ENCODE data around the gene AHCY. TPM values are rescaled to one million over a fixed set of nuclear protein-coding genes. Genes with fewer than 3 reads are reported as not detected.
A peak's percentile ranks its signal among the peaks of the same experiment; 100 is the strongest.

Gene AHCY
- total and polyA plus RNA-seq, 2 of the 4 experiments (the other 2 are of a cell fraction): 138 to 210 TPM

GRCh38 chr20:34249291-34249690 is 53.9 kb downstream of the AHCY start:
- no peak overlapping the region for H2BK120ac ChIP-seq (ENCODE audit: low read depth, low read length)
- BruUV-seq (replicated peaks): no TSS peak
- no peaks in the 10 kb centered on the region for H3K9me3 ChIP-seq (ENCODE audit: control insufficient read depth, insufficient read depth, low read length)
- H2AK9ac ChIP-seq (replicated peaks; ENCODE audit: low read depth, low read length, poor library complexity): no peak overlapping the region
- ChIA-PET CTCF (interaction anchor here (0.6 to 0.7 kb wide), 2 partner anchors 14 to 499 kb away, joined by 3 read pairs; no protein-coding TSS in a partner anchor), POLR2A (ENCODE audit: unreplicated experiment) (no interaction called here)
- H4K5ac ChIP-seq (ENCODE audit: low read depth, low read length): no peak overlapping the region
- dilution Hi-C loops (cut with HindIII; ENCODE audit: low sequenced_read_pairs, unreplicated experiment) (no loop called here), intact Hi-C loops (cut with micrococcal nuclease) (loop anchor here (5.0 kb wide), 1 partner anchor 57 kb away; no protein-coding TSS in a partner anchor), in situ Hi-C loops (cut with MboI; ENCODE audit: low sequenced_read_pairs) (no loop called here)
- H3K79me1 ChIP-seq (ENCODE audit: low read depth in 1 of 2, low read length in 2 of 2): no peaks in the 10 kb centered on the region
- no peak overlapping the region for H3K9ac ChIP-seq (ENCODE audit: low read depth, low read length)
- no peak overlapping the region for H2BK5ac ChIP-seq (ENCODE audit: low read depth, low read length, poor library complexity, severe bottlenecking)
- H3K27ac ChIP-seq (ENCODE audit: insufficient read depth, low read length): no peak overlapping the region
- no peak overlapping the region for H4K8ac ChIP-seq (ENCODE audit: low read depth in 2 of 2, low read length in 2 of 2)
- H3K4ac ChIP-seq (ENCODE audit: low read depth, low read length): no peak overlapping the region
- no peak overlapping the region for H2AFZ ChIP-seq (replicated peaks; ENCODE audit: low read length, poor library complexity)
- H4K20me1 ChIP-seq (ENCODE audit: insufficient read depth, low read length): no peaks in the 10 kb centered on the region
- H2BK15ac ChIP-seq (ENCODE audit: low read depth, low read length): no peak overlapping the region
- no peak overlapping the region for H2BK20ac ChIP-seq (ENCODE audit: low read depth, low read length)
- no CpG with 5 or more reads among the region's 6 CpGs for WGBS, 2 experiments (ENCODE audit: extremely low coverage in 2 of 2, insufficient read length in 1 of 2)
- no peak overlapping the region for H3K4me3 ChIP-seq (ENCODE audit: insufficient read depth, low read depth, low read length)
- no peaks in the 10 kb centered on the region for H3K27me3 ChIP-seq (ENCODE audit: control insufficient read depth, insufficient read depth, low read length)
- no peak overlapping the region for H3K14ac ChIP-seq (replicated peaks; ENCODE audit: low read depth, low read length)
- peak; percentile 71 for DNase-seq
- ATAC-seq (ENCODE audit: low read depth): peak; percentile 68
- no peak overlapping the region for H3K56ac ChIP-seq (ENCODE audit: extremely low read depth, insufficient read depth, low read length)
- H3K9me1 ChIP-seq (ENCODE audit: insufficient read depth, low read length): 0 out of 2 replicates have a peak, but pooled peaks cover 5% of the 10 kb centered on the region
- no peak overlapping the region for H3K4me2 ChIP-seq (ENCODE audit: low read depth, low read length)
- H3K4me1 ChIP-seq (ENCODE audit: control insufficient read depth, insufficient read depth, low read length): no peaks in the 10 kb centered on the region; the same call in none of the 2 replicates
- no peak overlapping the region for H3K18ac ChIP-seq (ENCODE audit: low read depth, low read length)
- H3K36me3 ChIP-seq (ENCODE audit: control insufficient read depth, insufficient read depth, low read length): no peaks in the 10 kb centered on the region
- no peak overlapping the region for H4K91ac ChIP-seq (ENCODE audit: insufficient read depth, low read depth, low read length)
- 0 out of 2 replicates have a peak, but pooled peaks have one; percentile 39 for TF ChIP-seq USF2 (IDR thresholded peaks at IDR 0.05; ENCODE audit: low read depth, low read length)
- no peak for TF ChIP-seq POLR2A (IDR thresholded peaks at IDR 0.05; ENCODE audit: low read depth, low read length)
- no peak overlapping the region for H3K23ac ChIP-seq (ENCODE audit: low read depth, low read length)
- H2AK5ac ChIP-seq (ENCODE audit: low read depth, low read length): no peak overlapping the region

Data from IMR-90 (cell line).